Measurements from ENCODE around the gene USP6NL. TPM values are rescaled to one million over a fixed set of nuclear protein-coding genes. Genes with fewer than 3 reads are reported as not detected.
A peak's percentile ranks its signal among the peaks of the same experiment; 100 is the strongest.
"Not testable (repeated sequence)": the region's sequence is repeated elsewhere in the genome, so short reads cannot be mapped to it uniquely, and the experiment has no call there.

USP6NL gene
- total RNA-seq, 2 donors from 2014 or later = 18.3 to 20.1 TPM

DNA sequence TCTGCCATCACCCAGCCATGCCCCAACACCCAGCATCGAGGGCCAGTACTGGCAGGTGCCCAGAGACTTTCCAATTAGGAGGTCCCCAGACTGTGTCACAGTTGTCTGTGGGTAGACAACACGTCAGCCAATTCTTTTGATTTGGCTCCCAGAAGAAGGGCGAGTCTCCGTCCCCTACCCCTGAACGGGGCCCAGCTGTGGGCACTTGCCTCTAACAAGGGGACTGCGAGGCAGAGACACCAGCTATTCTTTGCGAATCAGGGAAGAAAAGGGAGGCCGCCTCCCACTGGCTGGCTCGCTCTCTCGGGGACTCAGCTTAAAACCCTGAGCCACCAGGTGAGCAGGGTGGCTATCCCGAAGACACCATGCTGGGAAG lies 167.3 kb downstream of the USP6NL start:
- DNase-seq = no peak

DNA sequence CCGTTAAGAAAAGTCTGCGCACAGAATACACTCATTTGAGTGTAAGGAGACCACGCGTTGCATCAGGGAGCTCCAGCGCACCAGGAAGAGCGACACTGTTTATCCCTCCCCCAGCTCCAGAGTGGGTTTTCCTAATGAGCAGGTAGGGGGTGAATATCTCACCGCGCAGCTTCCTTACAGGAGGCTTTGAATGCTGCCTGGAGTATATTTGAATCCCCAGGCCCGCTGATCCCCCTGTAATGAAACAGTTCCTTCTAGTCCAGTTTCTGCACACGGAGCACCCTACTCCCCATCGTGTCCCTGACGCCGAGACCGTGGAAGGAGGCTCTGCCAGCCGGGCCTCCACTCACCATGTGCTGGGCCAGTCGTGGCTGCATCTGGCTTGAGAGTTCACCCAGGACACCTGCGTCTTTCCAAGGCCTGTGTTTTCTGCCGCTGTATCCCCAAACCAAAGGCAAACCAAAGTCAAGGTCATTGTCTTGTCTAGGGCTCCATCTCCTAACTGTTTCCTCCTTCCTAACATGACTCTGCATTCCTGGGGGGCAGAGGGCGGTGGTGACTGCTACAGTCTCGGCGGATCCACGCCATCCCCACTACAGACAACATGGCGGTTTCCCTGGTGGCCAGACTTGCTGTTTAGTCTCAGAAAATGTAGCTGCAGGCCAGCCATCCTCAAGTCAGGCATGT lies 167.8 kb downstream of the USP6NL start:
- ATAC-seq (no peak), DNase-seq (no peak)
- intact Hi-C loops (cut with DNase I, micrococcal nuclease) = no loop called here

More for the DNA sequence above, 167.3 kb downstream of the USP6NL start:
- ATAC-seq = no peak
- intact Hi-C loops (cut with DNase I, micrococcal nuclease) = no loop called here

GRCh38 chr10:11442001-11442773 lies 169.3 kb downstream of the USP6NL start:
- ATAC-seq = no peak
- intact Hi-C loops (cut with DNase I, micrococcal nuclease) = no loop called here

DNA sequence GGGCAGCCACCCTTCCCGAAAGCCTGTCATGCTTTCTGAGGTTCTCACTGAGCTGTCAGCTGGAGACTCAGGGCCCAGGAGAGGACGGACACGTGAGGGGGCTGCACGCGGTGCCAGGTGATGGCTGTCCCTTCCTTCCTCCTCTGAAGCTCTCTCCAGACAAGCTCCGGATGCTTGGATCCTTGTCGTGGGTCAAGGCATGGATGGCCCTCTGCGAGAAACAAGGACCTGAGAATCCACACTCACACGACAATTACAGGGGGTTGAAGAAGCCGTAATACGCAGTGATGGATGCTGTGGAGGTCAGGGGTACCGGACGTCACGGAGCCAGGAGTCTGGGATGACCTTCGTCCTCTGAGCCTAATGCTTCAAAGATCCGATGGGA lies 170.3 kb downstream of the USP6NL start:
- no peak for DNase-seq
- intact Hi-C loops (cut with DNase I, micrococcal nuclease) = no loop called here
- ATAC-seq = no peak

More at GRCh38 chr10:11442001-11442773, 169.3 kb downstream of the USP6NL start:
- no peak for DNase-seq

DNA sequence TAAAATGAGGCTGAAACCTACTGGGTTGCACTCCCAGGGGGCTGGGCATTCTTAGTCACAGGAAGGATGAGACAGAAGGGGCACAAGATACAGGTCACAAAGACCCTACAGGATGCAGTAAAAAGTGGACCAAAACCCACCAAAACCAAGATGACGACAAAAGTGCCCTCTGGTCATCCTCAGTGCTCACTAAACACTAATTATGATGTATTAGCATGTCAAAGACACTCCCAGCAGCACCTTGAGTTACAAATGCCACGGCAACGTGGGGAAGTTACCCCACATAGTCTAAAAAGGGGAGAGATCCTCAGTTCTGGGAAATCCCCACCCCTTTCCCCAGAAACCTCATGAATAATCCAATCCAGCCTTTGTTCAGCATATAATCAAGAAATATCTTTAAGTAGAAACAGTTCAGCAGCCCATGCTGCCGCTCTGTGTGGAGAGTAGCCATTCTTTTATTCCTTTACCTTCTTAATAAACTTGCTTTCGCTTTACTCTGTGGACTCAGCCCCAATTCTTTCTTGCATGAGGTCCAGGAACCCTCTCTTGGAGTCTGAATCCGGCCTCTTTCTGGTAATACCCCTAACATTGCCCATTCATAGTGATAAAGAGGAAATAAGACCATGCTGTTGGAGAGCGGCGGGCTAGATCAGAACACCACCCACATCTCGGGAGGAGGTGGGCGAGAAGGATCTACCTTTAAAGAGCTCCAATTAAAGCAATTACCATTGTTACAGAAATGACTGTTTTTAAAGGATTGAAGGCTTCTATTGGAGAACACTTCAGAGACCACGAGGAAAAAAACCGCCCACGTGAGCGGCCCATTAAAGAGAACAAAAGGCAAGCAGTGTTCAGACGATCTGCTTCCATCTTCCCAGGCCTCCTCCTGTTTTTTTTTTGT lies 170.9 kb downstream of the USP6NL start:
- intact Hi-C loops (cut with DNase I, micrococcal nuclease) = no loop called here

GRCh38 chr10:11439523-11440053 lies 171.9 kb downstream of the USP6NL start:
- intact Hi-C loops (cut with DNase I, micrococcal nuclease) = no loop called here
- ATAC-seq = no peak
- DNase-seq = no peak

More for the DNA sequence above, 170.9 kb downstream of the USP6NL start:
- DNase-seq = no peak
- ATAC-seq = no peak

DNA sequence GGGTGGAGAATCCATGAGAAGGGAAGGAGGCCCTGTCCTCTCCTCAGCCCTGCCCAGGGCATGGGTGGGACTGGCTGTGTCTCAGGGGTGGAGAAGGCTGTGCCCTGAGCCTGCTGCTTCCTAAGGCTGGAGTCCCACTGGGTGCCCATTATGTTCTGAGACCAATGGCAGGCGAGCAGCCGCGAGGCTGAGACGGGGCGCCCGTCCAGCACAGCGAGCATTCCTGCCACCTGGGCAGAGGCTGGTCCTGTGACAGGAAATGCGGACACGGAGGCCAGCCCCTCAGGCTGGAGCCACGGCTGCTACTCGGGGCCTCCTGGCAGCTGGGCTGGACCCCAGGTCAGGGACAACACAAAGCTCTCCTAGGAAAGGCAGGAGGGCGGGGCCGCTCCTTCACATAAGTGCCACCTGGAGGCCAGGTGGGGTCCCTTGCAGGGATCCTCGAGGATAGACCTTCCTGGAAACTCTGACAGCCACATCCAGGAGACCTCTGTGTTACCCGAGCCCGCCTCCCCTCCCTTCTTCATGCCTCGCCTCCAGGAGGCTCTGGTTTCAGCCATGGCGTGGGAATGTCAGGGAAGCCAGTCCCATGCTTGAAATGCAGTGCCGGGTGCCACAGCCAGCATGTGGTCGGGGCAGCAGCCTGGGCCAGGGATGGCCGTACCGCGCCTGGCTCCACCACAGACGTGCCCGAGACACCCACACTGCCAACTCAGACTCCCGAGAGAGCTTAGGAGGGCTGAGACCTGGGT lies 173.9 kb downstream of the USP6NL start:
- intact Hi-C loops (cut with DNase I, micrococcal nuclease) = no loop called here
- ATAC-seq = no peak
- no peak for DNase-seq

DNA sequence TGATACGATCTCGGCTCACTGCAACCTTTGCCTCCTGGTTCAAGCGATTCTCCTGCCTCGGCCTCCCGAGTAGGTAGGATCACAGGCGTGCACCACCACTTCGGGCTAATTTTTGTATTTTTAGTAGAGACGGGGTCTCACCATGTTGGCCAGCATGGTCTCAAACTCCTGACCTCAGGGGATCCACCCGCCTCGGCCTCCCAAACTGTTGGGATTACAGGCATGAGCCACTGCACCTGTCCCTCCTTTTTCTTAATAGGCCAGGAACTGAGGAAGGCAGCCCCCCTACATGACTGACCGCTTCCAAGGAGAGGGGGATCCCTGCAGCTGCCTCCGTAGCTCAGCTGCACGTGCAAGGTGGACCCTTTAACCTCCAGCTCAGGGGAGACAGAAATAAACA lies 175.0 kb downstream of the USP6NL start:
- ATAC-seq; intact Hi-C loops (cut with DNase I, micrococcal nuclease); DNase-seq: not testable (repeated sequence)

- ATAC-seq = no peak
- DNase-seq = no peak
- intact Hi-C loops (cut with DNase I, micrococcal nuclease) = no loop called here
Observed at GRCh38 chr10:11435581-11435981, 175.9 kb downstream of the USP6NL start.

DNA sequence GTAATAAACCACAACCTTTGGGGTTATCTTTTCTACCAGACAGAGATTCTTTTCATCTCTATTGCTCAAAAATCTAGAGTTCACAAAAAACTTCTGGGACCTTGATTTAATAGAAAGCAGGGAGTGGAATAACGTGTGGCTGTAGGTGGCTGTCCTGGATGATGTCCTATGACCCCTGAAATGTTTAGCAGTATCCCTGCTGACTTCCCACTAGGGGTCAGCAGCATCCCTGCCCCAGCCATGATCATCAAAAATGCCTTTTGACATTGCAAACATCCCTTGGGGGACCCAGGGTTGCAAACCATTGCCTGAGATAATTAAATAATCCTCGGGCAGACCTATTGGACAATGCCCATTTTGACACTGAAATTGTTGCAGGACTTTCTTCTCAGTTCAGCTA lies 177.1 kb downstream of the USP6NL start:
- intact Hi-C loops (cut with DNase I, micrococcal nuclease) = no loop called here
- DNase-seq = no peak
- no peak for ATAC-seq

GRCh38 chr10:11433657-11434056 lies 177.8 kb downstream of the USP6NL start:
- intact Hi-C loops (cut with DNase I, micrococcal nuclease) = no loop called here
- no peak for ATAC-seq

DNA sequence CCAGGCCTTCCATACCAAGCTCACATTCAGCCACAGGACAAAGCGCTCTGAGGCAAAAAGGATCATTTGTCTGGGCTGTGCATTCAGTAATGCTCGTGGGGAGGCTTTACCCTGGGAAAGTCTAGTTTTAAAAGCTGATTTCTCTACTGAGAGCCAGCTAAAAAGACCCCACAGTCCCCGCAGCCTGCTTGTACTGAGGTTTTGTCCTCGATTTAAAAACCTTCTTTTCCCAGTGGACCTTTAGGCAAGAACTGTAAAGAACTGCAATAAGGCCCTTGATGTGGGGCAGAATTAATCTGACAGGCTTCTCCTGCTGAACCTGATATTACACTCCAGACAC lies 180.3 kb downstream of the USP6NL start:
- intact Hi-C loops (cut with DNase I, micrococcal nuclease) = no loop called here
- ATAC-seq = no peak

More at GRCh38 chr10:11433657-11434056, 177.8 kb downstream of the USP6NL start:
- DNase-seq = no peak

GRCh38 chr10:11430421-11431215 lies 180.8 kb downstream of the USP6NL start:
- DNase-seq = no peak
- ATAC-seq = peak; percentile 70
- intact Hi-C loops (cut with DNase I, micrococcal nuclease) = no loop called here

More for the DNA sequence above, 180.3 kb downstream of the USP6NL start:
- DNase-seq = no peak

- ATAC-seq = no peak
- intact Hi-C loops (cut with DNase I, micrococcal nuclease) = no loop called here
Observed at GRCh38 chr10:11429439-11430052, 181.9 kb downstream of the USP6NL start.

DNA sequence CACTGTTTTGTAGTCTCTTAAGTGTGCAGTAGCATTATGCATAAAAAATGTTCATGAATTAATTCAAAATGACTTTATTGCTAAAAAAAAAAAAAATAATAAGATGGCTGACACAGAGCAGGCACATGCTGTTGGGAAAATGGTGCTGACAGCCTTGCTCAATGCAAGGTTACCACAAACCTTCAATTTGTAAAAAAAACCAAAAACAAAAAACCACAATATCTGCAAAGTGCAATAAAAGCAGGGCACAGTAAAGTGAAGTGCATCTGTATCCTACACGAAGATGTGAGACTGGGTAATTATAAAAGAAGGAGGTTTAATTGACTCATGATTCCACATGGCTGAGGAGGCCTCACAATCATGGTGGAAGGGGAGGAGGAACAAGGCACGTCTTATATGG lies 185.8 kb downstream of the USP6NL start:
- ATAC-seq = no peak
- no peak for DNase-seq
- intact Hi-C loops (cut with DNase I, micrococcal nuclease) = no loop called here

More at GRCh38 chr10:11429439-11430052, 181.9 kb downstream of the USP6NL start:
- no peak for DNase-seq

DNA sequence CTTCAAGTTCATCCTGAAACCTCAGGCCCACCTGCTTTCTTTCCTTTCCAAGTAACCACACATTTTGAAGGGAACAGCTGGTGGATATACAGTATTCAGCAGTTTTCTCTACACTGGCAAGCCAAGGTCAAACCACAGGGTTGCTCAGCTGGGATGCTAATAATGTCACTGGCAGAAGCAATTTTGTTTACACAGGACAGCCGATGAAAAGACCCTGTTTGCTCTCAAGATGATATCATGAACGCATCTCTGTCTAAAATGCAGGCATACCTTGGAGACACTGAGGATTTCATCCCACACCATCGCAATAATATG lies 186.2 kb downstream of the USP6NL start:
- intact Hi-C loops (cut with DNase I, micrococcal nuclease) = no loop called here
- no peak for ATAC-seq
- no peak for DNase-seq

DNA sequence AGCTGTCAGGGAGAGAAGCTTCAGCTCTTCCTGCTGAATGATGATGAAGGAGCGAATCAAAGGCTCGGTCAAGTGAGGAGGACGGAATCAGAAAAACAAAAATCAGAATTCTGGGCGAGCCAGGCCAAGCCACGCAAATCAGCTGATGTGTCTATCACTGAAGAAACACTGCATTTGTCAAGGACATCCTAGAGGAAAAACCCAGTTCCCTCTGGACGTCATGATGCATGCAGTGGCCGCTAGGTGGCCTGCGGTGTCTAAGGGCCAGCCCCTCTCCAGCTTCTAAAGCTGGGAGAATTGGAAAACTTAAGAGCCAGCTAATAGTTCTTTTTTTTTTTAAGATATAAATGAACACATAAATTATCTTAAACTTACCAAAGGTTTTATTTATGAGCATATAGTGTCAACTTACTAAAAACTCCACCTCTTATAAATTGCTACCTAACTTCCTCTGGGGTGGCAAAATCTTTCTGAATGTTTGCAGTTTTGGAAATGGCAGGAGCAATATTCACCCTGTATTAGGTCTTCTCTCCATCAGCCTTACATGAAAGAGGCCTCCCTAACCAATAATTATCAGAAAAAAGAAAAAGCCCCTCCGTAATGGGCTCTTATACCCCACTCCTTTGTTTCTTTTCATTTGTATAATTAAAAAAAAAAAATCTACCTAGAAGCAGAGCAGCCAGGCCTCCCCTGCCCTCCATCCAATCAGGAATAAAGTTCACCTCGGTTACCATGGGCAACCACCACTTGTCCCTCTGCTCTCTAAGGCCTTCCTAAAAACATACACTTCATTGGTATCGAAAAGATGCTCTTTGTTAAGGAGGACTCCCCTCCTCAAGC lies 186.8 kb downstream of the USP6NL start:
- DNase-seq = peak; percentile 24 to 58
- intact Hi-C loops (cut with DNase I, micrococcal nuclease) = no loop called here
- peak; percentile 66 for ATAC-seq

All from left colon (tissue), 2 donors.